ENCODE measurements around the gene RAB20. TPM values are rescaled to one million over a fixed set of nuclear protein-coding genes. Genes with fewer than 3 reads are reported as not detected.

The RAB20 gene
- total and polyA plus RNA-seq, 2 of the 8 experiments (the other 6 are each of a cell fraction or from before 2014, with no cell fraction given): 14.8 to 27.9 TPM

GRCh38 chr13:110496281-110496680 lies 65.2 kb downstream of the RAB20 start:
- Histone ChIP-seq H3K23ac (ENCODE audit: insufficient read length) (no peak overlapping the region), H3K4me3 (ENCODE audit: extremely low read depth in 1 of 4, insufficient read depth in 2 of 4, low read depth in 3 of 4, low read length in 4 of 4) (no peak overlapping the region), H2BK15ac (ENCODE audit: low read length) (no peak overlapping the region), H3K18ac (ENCODE audit: extremely low read depth, low read length) (no peak overlapping the region), H4K91ac (replicated peaks; ENCODE audit: insufficient read length, low read length) (no peak overlapping the region), H3K4ac (replicated peaks; ENCODE audit: insufficient read length, low read depth, low read length) (no peak overlapping the region), H2BK12ac (ENCODE audit: low read depth, low read length) (no peak overlapping the region), H2AK5ac (ENCODE audit: low read depth, low read length) (no peak overlapping the region), H4K20me1 (replicated peaks in 1 of 2; ENCODE audit: control insufficient read depth in 1 of 2, insufficient read depth in 2 of 2, low read length in 2 of 2) (no peaks in the 10 kb centered on the region), H3K4me1 (replicated peaks in 1 of 4; ENCODE audit: control insufficient read depth in 3 of 4, insufficient read depth in 4 of 4, low read length in 3 of 4) (no peaks in the 10 kb centered on the region), H3K9ac (replicated peaks in 1 of 4; ENCODE audit: extremely low read depth in 1 of 4, low read depth in 3 of 4, low read length in 3 of 4) (no peak overlapping the region), H3K23me2 (ENCODE audit: low read depth, low read length) (no peaks in the 10 kb centered on the region), H3K56ac (replicated peaks; ENCODE audit: insufficient read length, low read depth, low read length) (no peak overlapping the region), H2BK20ac (ENCODE audit: low read length) (no peak overlapping the region), H3K4me2 (ENCODE audit: insufficient read depth in 1 of 2, low read depth in 2 of 2, low read length in 2 of 2) (no peak overlapping the region), H3K27me3 (replicated peaks in 1 of 4; ENCODE audit: control insufficient read depth in 3 of 4, extremely low read depth in 1 of 4, insufficient read depth in 3 of 4, low read length in 3 of 4) (no peaks in the 10 kb centered on the region), H2BK5ac (ENCODE audit: low read depth, low read length) (no peak overlapping the region), H3K79me1 (ENCODE audit: low read depth, low read length) (no peaks in the 10 kb centered on the region), H3K36me3 (ENCODE audit: control insufficient read depth in 2 of 4, insufficient read depth in 4 of 4, low read length in 3 of 4) (peaks cover 7 to 59% (median 34%) of the 10 kb centered on the region in 4 experiments; a peak in 7 of 8 replicates), H4K8ac (ENCODE audit: extremely low read depth, insufficient read depth, low read length) (no peak overlapping the region; the same call in 1 of the 2 replicates), H3K79me2 (ENCODE audit: control insufficient read depth in 1 of 2, insufficient read depth in 2 of 2, low read length in 2 of 2) (no peaks in the 10 kb centered on the region), H3K27ac (ENCODE audit: low read depth, low read length) (no peak overlapping the region), H2AFZ (ENCODE audit: low read length) (no peak overlapping the region), H3K9me3 (ENCODE audit: insufficient read depth in 2 of 2, low read depth in 1 of 2, low read length in 1 of 2) (peaks cover 3 to 10% of the 10 kb centered on the region in 2 experiments; a peak in 2 of 4 replicates), H2BK120ac (replicated peaks; ENCODE audit: low read depth, low read length) (no peak overlapping the region), H3K14ac (ENCODE audit: insufficient read length) (no peak overlapping the region), H4K5ac (ENCODE audit: insufficient read length, low read depth, low read length) (no peak overlapping the region)
- no peak for FAIRE-seq
- 92% methylated on average over 2 of the region's 3 CpGs; no CpG with 5 or more reads in 1 of the 2 experiments for WGBS, 2 experiments (ENCODE audit: extremely low coverage in 1 of 2, insufficient coverage in 1 of 2, insufficient read length in 1 of 2, insufficient replicate concordance in 2 of 2, low coverage in 1 of 2, low lambda C conversion rate in 2 of 2, missing lambda C conversion rate in 1 of 2)
- ChIA-PET CTCF (ENCODE audit: partially characterized antibody) (interaction anchor here (1.0 kb wide), 2 partner anchors 9 to 36 kb away, joined by 3 read pairs; no protein-coding TSS in a partner anchor), POLR2A (ENCODE audit: partially characterized antibody) (interaction anchor here (1.1 kb wide), 1 partner anchor 11 kb away, joined by 3 read pairs; no protein-coding TSS in a partner anchor)
- no peak for DNase-seq (ENCODE audit: low read depth in 1 of 2, low spot score in 2 of 2)
- TF ChIP-seq BRCA1 (IDR thresholded peaks at IDR 0.05; ENCODE audit: low read depth, low read length): no peak
- TF ChIP-seq KDM4A (IDR thresholded peaks at IDR 0.05; ENCODE audit: low read depth, low read length, severe bottlenecking): no peak
- no peak for TF ChIP-seq GTF2F1 (IDR thresholded peaks at IDR 0.05; ENCODE audit: borderline replicate concordance, low read depth, low read length)
- TF ChIP-seq SRF (IDR thresholded peaks at IDR 0.05; ENCODE audit: low read depth, low read length): no peak
- TF ChIP-seq RAD21 (IDR thresholded peaks at IDR 0.05 in 1 of 2, conservative IDR thresholded peaks at IDR 0.05 in 1 of 2; ENCODE audit: low read depth in 2 of 2, low read length in 2 of 2): no peak
- TF ChIP-seq POLR2AphosphoS5 (IDR thresholded peaks at IDR 0.05; ENCODE audit: low read depth, low read length): no peak
- no peak for TF ChIP-seq MAFK (IDR thresholded peaks at IDR 0.05; ENCODE audit: low read depth, low read length)
- no peak for TF ChIP-seq RBBP5 (IDR thresholded peaks at IDR 0.05; ENCODE audit: borderline replicate concordance, low read depth, low read length)
